GM10266 (cell line): ENCODE results near the gene RGL1.

ENCODE experiments used
- DNase-seq: peaks from one replicate; pipeline ENCODE4 v3.0.0; 2012; ENCODE audit errors: extremely low spot score
- CTCF ChIP-seq: IDR thresholded peaks from 2 replicates; pipeline ENCODE4 v1.5.1; 2012; ENCODE audit warnings: mild to moderate bottlenecking, low read depth; ENCODE audit not compliant: control insufficient read depth, insufficient read depth; ENCODE audit errors: missing control alignments

The RGL1 gene

GRCh38 chr1:183821889-183822611 is 17.1 kb downstream of the RGL1 start:
- no peak for DNase-seq
- TF ChIP-seq CTCF, result no peak

GRCh38 chr1:183824291-183824690 is 19.4 kb downstream of the RGL1 start:
- no peak for DNase-seq

GRCh38 chr1:183827801-183828200 is 22.9 kb downstream of the RGL1 start:
- no peak for DNase-seq
- TF ChIP-seq CTCF, result no peak

More at GRCh38 chr1:183824291-183824690, 19.4 kb downstream of the RGL1 start:
- no peak for TF ChIP-seq CTCF

GRCh38 chr1:183830389-183830788 is 25.5 kb downstream of the RGL1 start:
- DNase-seq, result no peak
- TF ChIP-seq CTCF, result no peak

GRCh38 chr1:183831311-183831710 is 26.4 kb downstream of the RGL1 start:
- DNase-seq, result no peak
- no peak for TF ChIP-seq CTCF

- DNase-seq, result no peak
- no peak for TF ChIP-seq CTCF
Measured at GRCh38 chr1:183832459-183832858, 27.5 kb downstream of the RGL1 start.

GRCh38 chr1:183834568-183834967 is 29.6 kb downstream of the RGL1 start:
- DNase-seq, result no peak
- no peak for TF ChIP-seq CTCF
